ENCODE data around the gene GPANK1. TPM values are rescaled to one million over a fixed set of nuclear protein-coding genes. Genes with fewer than 3 reads are reported as not detected.
A peak's percentile ranks its signal among the peaks of the same experiment; 100 is the strongest.

GPANK1 gene
- total and polyA plus RNA-seq, 5 donors from 2014 or later = 9.8 to 27.3 (median 23.7) TPM

DNA sequence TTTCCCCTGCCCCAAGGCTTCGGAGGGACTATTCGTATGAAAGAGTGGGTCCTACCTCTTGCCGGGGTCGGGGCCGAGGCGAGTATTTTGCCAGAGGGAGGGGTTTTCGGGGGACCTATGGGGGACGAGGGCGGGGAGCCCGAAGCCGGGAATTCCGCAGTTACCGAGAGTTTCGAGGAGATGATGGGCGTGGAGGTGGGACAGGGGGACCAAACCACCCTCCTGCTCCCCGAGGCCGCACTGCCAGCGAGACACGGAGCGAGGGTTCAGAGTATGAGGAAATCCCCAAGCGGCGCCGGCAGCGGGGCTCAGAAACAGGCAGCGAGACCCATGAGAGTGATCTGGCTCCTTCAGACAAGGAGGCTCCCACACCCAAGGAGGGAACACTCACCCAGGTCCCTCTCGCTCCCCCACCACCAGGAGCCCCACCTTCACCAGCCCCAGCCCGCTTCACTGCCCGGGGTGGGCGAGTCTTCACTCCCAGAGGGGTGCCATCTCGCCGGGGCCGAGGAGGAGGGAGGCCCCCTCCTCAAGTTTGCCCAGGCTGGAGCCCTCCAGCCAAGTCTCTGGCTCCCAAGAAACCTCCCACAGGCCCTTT is 33.0 kb downstream of the GPANK1 start:
- H3K36me3 ChIP-seq (ENCODE audit: control insufficient read depth, insufficient read depth, low read length) = peaks cover 86% of the 10 kb centered on the region
- Mint-ChIP-seq H3K27me3 (no peaks in the 10 kb centered on the region), H3K27ac (peak overlapping the region in 1 of 3 donors; percentile 52), H3K4me3 (no peak overlapping the region), H3K9me3 (peaks cover 0 to 1% (median 0%) of the 10 kb centered on the region in 7 donors), H3K4me1 (peaks cover 0 to 10% (median 2%) of the 10 kb centered on the region in 4 donors), H3K36me3 (peaks cover 52% of the 10 kb centered on the region)
- no peaks in the 10 kb centered on the region for H3K4me1 ChIP-seq (ENCODE audit: control insufficient read depth, insufficient read depth, low read length, poor library complexity, severe bottlenecking)
- no peaks in the 10 kb centered on the region for H3K27me3 ChIP-seq (ENCODE audit: control insufficient read depth, insufficient read depth, low read length)
- no peak overlapping the region for H3K27ac ChIP-seq (ENCODE audit: insufficient read depth, low read length, poor library complexity, severe bottlenecking)
- no peaks in the 10 kb centered on the region for H3K9me3 ChIP-seq (ENCODE audit: control insufficient read depth in 2 of 2, low read length in 2 of 2)
- ATAC-seq (ENCODE audit: low read depth in 2 of 2) = no peak
- DNase-seq = no peak
- no peak overlapping the region for H3K4me3 ChIP-seq (ENCODE audit: low read depth, low read length)

- Mint-ChIP-seq H3K36me3 (peaks cover 52% of the 10 kb centered on the region), H3K27ac (peak overlapping the region in 1 of 3 donors; percentile 28), H3K9me3 (peaks cover 0 to 1% (median 0%) of the 10 kb centered on the region in 7 donors), H3K4me1 (peaks cover 0 to 12% (median 4%) of the 10 kb centered on the region in 4 donors), H3K4me3 (no peak overlapping the region), H3K27me3 (no peaks in the 10 kb centered on the region)
- H3K27me3 ChIP-seq (ENCODE audit: control insufficient read depth, insufficient read depth, low read length) = no peaks in the 10 kb centered on the region
- ATAC-seq (ENCODE audit: low read depth in 2 of 2) (no peak), DNase-seq (no peak)
- H3K27ac ChIP-seq (ENCODE audit: insufficient read depth, low read length, poor library complexity, severe bottlenecking) = no peak overlapping the region
- H3K9me3 ChIP-seq (ENCODE audit: control insufficient read depth in 2 of 2, low read length in 2 of 2) = no peaks in the 10 kb centered on the region
- H3K4me1 ChIP-seq (ENCODE audit: control insufficient read depth, insufficient read depth, low read length, poor library complexity, severe bottlenecking) = no peaks in the 10 kb centered on the region
- peaks cover 86% of the 10 kb centered on the region for H3K36me3 ChIP-seq (ENCODE audit: control insufficient read depth, insufficient read depth, low read length)
- no peak overlapping the region for H3K4me3 ChIP-seq (ENCODE audit: low read depth, low read length)
These were observed 33.6 kb downstream of the GPANK1 start for GRCh38 chr6:31631209-31631608.

GRCh38 chr6:31630177-31630934 is 34.4 kb downstream of the GPANK1 start:
- Mint-ChIP-seq H3K27ac (no peak overlapping the region), H3K27me3 (no peaks in the 10 kb centered on the region), H3K4me3 (no peak overlapping the region), H3K9me3 (peaks cover 0 to 1% (median 0%) of the 10 kb centered on the region in 7 donors), H3K36me3 (peaks cover 53% of the 10 kb centered on the region), H3K4me1 (peaks cover 0 to 9% (median 7%) of the 10 kb centered on the region in 4 donors)
- Histone ChIP-seq H3K4me3 (ENCODE audit: low read depth, low read length) (no peak overlapping the region), H3K27ac (ENCODE audit: insufficient read depth, low read length, poor library complexity, severe bottlenecking) (no peak overlapping the region), H3K27me3 (ENCODE audit: control insufficient read depth, insufficient read depth, low read length) (no peaks in the 10 kb centered on the region), H3K4me1 (ENCODE audit: control insufficient read depth, insufficient read depth, low read length, poor library complexity, severe bottlenecking) (no peaks in the 10 kb centered on the region), H3K9me3 (ENCODE audit: control insufficient read depth in 2 of 2, low read length in 2 of 2) (no peaks in the 10 kb centered on the region), H3K36me3 (ENCODE audit: control insufficient read depth, insufficient read depth, low read length) (peaks cover 86% of the 10 kb centered on the region)
- no peak for DNase-seq
- no peak for ATAC-seq (ENCODE audit: low read depth in 2 of 2)

DNA sequence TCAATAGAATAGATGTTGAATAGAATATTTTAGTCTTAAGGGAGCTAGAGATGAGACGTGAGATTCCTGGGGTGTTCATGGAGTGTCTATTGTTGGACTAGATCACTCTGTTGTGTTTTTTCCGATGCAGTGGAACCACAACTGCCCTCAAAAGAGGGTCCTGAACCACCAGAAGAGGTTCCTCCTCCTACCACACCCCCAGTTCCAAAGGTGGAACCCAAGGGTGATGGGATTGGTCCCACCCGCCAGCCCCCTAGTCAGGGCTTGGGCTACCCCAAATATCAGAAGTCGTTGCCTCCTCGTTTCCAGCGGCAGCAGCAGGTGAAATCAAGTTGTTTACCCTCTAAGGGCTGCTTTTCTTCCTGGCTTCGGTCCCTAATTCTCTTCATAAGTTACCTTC is 35.8 kb downstream of the GPANK1 start:
- ATAC-seq (ENCODE audit: low read depth in 2 of 2) = no peak
- Mint-ChIP-seq H3K9me3 (peaks cover 0 to 1% (median 0%) of the 10 kb centered on the region in 7 donors), H3K27me3 (no peaks in the 10 kb centered on the region), H3K27ac (no peak overlapping the region), H3K36me3 (peaks cover 51% of the 10 kb centered on the region), H3K4me3 (no peak overlapping the region), H3K4me1 (peaks cover 0 to 9% (median 7%) of the 10 kb centered on the region in 4 donors)
- H3K27me3 ChIP-seq (ENCODE audit: control insufficient read depth, insufficient read depth, low read length) = no peaks in the 10 kb centered on the region
- H3K36me3 ChIP-seq (ENCODE audit: control insufficient read depth, insufficient read depth, low read length) = peaks cover 86% of the 10 kb centered on the region
- no peaks in the 10 kb centered on the region for H3K4me1 ChIP-seq (ENCODE audit: control insufficient read depth, insufficient read depth, low read length, poor library complexity, severe bottlenecking)
- H3K9me3 ChIP-seq (ENCODE audit: control insufficient read depth in 2 of 2, low read length in 2 of 2) = no peaks in the 10 kb centered on the region
- H3K27ac ChIP-seq (ENCODE audit: insufficient read depth, low read length, poor library complexity, severe bottlenecking) = no peak overlapping the region
- no peak overlapping the region for H3K4me3 ChIP-seq (ENCODE audit: low read depth, low read length)
- no peak for DNase-seq

DNA sequence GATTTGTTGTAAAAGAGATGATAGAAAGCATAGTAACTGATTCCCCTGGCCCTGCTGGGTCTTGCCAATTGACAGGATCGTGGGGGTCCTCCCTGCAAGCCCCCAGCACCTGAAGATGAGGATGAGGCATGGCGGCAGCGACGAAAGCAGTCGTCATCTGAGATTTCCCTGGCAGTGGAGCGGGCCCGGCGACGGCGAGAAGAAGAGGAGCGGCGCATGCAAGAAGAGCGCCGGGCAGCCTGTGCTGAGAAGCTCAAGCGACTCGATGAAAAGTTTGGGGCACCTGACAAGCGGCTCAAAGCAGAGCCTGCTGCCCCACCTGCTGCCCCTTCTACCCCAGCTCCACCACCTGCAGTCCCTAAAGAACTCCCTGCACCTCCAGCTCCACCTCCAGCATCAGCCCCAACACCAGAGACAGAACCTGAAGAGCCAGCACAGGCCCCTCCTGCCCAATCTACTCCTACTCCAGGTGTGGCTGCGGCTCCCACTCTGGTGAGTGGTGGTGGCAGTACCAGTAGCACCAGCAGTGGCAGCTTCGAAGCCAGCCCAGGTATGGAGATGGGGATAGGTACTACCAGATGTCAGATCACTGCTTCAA is 37.0 kb downstream of the GPANK1 start:
- Histone ChIP-seq H3K4me3 (ENCODE audit: low read depth, low read length) (no peak overlapping the region), H3K27ac (ENCODE audit: insufficient read depth, low read length, poor library complexity, severe bottlenecking) (no peak overlapping the region), H3K36me3 (ENCODE audit: control insufficient read depth, insufficient read depth, low read length) (peaks cover 85% of the 10 kb centered on the region), H3K27me3 (ENCODE audit: control insufficient read depth, insufficient read depth, low read length) (no peaks in the 10 kb centered on the region), H3K9me3 (ENCODE audit: control insufficient read depth in 2 of 2, low read length in 2 of 2) (no peaks in the 10 kb centered on the region), H3K4me1 (ENCODE audit: control insufficient read depth, insufficient read depth, low read length, poor library complexity, severe bottlenecking) (no peaks in the 10 kb centered on the region)
- DNase-seq (no peak), ATAC-seq (ENCODE audit: low read depth in 2 of 2) (no peak)
- peak overlapping the region in 1 of 3 donors; percentile 74 for H3K27ac Mint-ChIP-seq
- no peak overlapping the region for H3K4me3 Mint-ChIP-seq
- H3K36me3 Mint-ChIP-seq = peaks cover 50% of the 10 kb centered on the region
- H3K9me3 Mint-ChIP-seq = peaks cover 0 to 1% (median 0%) of the 10 kb centered on the region in 7 donors
- H3K27me3 Mint-ChIP-seq = no peaks in the 10 kb centered on the region
- peaks cover 0 to 13% (median 10%) of the 10 kb centered on the region in 4 donors for H3K4me1 Mint-ChIP-seq

DNA sequence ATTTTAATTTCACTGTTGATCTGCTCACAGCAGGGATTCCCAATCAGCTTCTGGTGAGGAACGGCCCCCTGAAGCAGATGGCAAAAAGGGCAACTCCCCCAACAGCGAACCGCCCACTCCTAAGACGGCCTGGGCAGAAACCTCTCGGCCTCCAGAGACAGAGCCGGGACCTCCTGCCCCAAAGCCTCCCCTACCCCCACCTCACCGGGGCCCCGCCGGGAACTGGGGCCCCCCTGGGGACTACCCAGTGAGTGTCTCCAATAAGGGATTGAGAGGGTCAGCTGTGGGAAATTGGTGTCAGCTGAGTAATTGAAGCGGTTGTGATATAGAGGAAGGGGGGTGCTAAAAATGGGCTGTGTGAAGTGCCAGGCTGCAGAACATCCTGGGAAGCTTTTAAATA is 37.8 kb downstream of the GPANK1 start:
- Mint-ChIP-seq H3K4me1 (peaks cover 6 to 21% (median 18%) of the 10 kb centered on the region in 4 donors), H3K36me3 (peaks cover 55% of the 10 kb centered on the region), H3K27ac (no peak overlapping the region), H3K9me3 (peaks cover 0 to 1% (median 0%) of the 10 kb centered on the region in 7 donors), H3K4me3 (no peak overlapping the region), H3K27me3 (no peaks in the 10 kb centered on the region)
- H3K36me3 ChIP-seq (ENCODE audit: control insufficient read depth, insufficient read depth, low read length) = peaks cover 83% of the 10 kb centered on the region
- DNase-seq (no peak), ATAC-seq (ENCODE audit: low read depth in 2 of 2) (no peak)
- H3K27ac ChIP-seq (ENCODE audit: insufficient read depth, low read length, poor library complexity, severe bottlenecking) = no peak overlapping the region
- H3K4me1 ChIP-seq (ENCODE audit: control insufficient read depth, insufficient read depth, low read length, poor library complexity, severe bottlenecking) = peaks cover 7% of the 10 kb centered on the region
- no peaks in the 10 kb centered on the region for H3K27me3 ChIP-seq (ENCODE audit: control insufficient read depth, insufficient read depth, low read length)
- H3K9me3 ChIP-seq (ENCODE audit: control insufficient read depth in 2 of 2, low read length in 2 of 2) = no peaks in the 10 kb centered on the region
- H3K4me3 ChIP-seq (ENCODE audit: low read depth, low read length) = no peak overlapping the region

DNA sequence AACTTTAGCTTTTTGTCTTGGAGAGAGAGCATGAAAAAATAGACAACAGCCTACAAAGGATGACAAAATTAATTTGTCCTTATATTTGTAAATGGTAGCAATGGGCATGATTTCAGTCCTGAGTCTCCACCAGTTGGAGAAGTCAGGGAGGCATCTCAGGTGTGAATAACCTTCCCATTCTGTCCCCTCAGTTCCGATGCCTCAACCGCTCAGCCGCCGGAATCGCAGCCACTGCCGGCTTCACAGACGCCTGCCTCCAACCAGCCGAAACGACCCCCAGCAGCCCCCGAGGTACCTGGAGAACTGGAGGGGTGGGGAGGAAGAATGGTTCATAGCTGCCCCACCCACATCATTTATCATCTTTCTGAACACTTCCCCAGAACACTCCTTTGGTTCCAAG is 40.7 kb downstream of the GPANK1 start:
- Histone ChIP-seq H3K36me3 (ENCODE audit: control insufficient read depth, insufficient read depth, low read length) (peaks cover 62% of the 10 kb centered on the region), H3K9me3 (ENCODE audit: control insufficient read depth in 2 of 2, low read length in 2 of 2) (no peaks in the 10 kb centered on the region), H3K4me1 (ENCODE audit: control insufficient read depth, insufficient read depth, low read length, poor library complexity, severe bottlenecking) (peaks cover 18% of the 10 kb centered on the region), H3K27me3 (ENCODE audit: control insufficient read depth, insufficient read depth, low read length) (no peaks in the 10 kb centered on the region), H3K27ac (ENCODE audit: insufficient read depth, low read length, poor library complexity, severe bottlenecking) (no peak overlapping the region), H3K4me3 (ENCODE audit: low read depth, low read length) (no peak overlapping the region)
- no peak for DNase-seq
- Mint-ChIP-seq H3K4me3 (peak overlapping the region in 2 of 4 donors; percentile 2 to 8), H3K36me3 (peaks cover 36% of the 10 kb centered on the region), H3K27ac (peak overlapping the region in 2 of 3 donors; percentile 28 to 42), H3K27me3 (no peaks in the 10 kb centered on the region), H3K4me1 (peaks cover 11 to 38% (median 29%) of the 10 kb centered on the region in 4 donors), H3K9me3 (peaks cover 0 to 1% (median 0%) of the 10 kb centered on the region in 7 donors)
- no peak for ATAC-seq (ENCODE audit: low read depth in 2 of 2)

All from CD4-positive, CD25-positive, alpha-beta regulatory T cell (primary cell).